ENCODE measurements around the gene EIF4A3.
"Not testable (repeated sequence)": the region's sequence is repeated elsewhere in the genome, so short reads cannot be mapped to it uniquely, and the experiment has no call there.

The EIF4A3 gene

GRCh38 chr17:80099291-80100034, 47.5 kb downstream of the EIF4A3 start:
- no peak for DNase-seq

- no peak for DNase-seq
These were observed 48.9 kb downstream of the EIF4A3 start for GRCh38 chr17:80097844-80098691.

GRCh38 chr17:80097127-80097621, 49.8 kb downstream of the EIF4A3 start:
- no peak for DNase-seq

- DNase-seq = peak; percentile 34
These were observed 50.3 kb downstream of the EIF4A3 start for GRCh38 chr17:80096561-80097021.

GRCh38 chr17:80095844-80096475, 51.0 kb downstream of the EIF4A3 start:
- DNase-seq = no peak

GRCh38 chr17:80095038-80095843, 51.7 kb downstream of the EIF4A3 start:
- DNase-seq = no peak

GRCh38 chr17:80092959-80093358, 54.0 kb downstream of the EIF4A3 start:
- no peak for DNase-seq

- DNase-seq = peak; percentile 7
These were observed 55.6 kb downstream of the EIF4A3 start for GRCh38 chr17:80091376-80091775.

GRCh38 chr17:80090164-80090563, 56.8 kb downstream of the EIF4A3 start:
- DNase-seq = not testable (repeated sequence)

GRCh38 chr17:80089762-80090161, 57.2 kb downstream of the EIF4A3 start:
- DNase-seq = no peak

GRCh38 chr17:80087346-80088265, 59.3 kb downstream of the EIF4A3 start:
- no peak for DNase-seq

- no peak for DNase-seq
These were observed 60.3 kb downstream of the EIF4A3 start for GRCh38 chr17:80086616-80087015.

- DNase-seq = no peak
These were observed 60.8 kb downstream of the EIF4A3 start for GRCh38 chr17:80086081-80086480.

- no peak for DNase-seq
These were observed 62.2 kb downstream of the EIF4A3 start for GRCh38 chr17:80084773-80085172.

Measured in NCI-H1694 (cell line).